Stimulated activated CD4-positive, alpha-beta T cell treated with anti-CD3 and anti-CD28 coated beads, TNF-alpha, amount 100 ng/mL, for 1 hour (primary cell): ENCODE data around the gene ZNF407.

Experiments
- DNase-seq, 3 donors: peaks; one replicate each; pipeline ENCODE4 v3.0.0-alpha.2; 2020; ENCODE audit warnings: low read depth in 3 of 3, low spot score in 1 of 3

Gene ZNF407

DNA sequence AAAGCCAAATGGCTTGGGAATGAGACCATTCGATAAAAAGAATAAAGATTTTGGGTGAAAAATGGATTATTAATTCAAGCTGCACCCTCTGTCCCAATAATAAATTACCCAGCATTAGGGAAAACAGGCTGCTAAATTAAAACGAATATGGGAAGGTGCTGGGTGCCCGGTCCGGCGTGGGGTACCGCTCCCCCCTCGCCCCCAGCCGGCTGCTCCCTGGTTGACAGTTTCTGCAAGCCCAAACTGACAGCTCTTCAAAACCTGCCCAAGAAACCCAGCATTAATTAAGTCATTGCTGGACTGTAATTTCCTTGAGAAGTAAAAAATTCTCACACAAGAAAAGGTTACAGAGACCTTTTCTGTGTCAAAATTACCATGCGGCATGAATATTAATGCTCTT lies 512.6 kb downstream of the ZNF407 start:
- no peak for DNase-seq

DNA sequence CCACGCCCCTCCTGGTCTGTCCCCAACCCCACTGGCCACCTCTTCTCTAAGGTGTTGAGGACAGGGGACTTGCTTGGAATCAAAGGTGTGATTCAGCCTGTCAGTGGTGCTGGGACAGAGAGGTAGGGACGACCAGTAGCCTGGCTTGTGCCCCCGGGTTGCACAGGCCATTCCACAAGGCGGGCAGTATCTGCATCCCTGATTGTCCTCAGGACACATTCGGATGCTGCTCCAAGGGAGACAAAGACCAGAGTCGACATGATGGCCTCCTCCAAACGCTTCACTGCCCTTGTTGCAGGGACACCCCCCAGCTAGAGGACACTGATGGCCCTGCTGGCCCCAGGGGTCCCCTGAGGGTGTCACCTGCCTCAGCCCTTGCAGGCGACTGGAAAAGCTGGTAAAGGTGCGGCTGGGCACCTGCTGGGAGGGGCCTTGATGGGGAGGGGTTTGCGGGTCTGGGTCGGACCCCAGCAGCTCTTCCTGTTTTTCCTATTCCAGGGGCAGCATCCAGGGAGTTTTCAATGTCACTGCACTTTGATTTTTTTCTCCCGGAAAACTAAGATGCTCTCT lies 513.3 kb downstream of the ZNF407 start:
- DNase-seq = no peak

DNA sequence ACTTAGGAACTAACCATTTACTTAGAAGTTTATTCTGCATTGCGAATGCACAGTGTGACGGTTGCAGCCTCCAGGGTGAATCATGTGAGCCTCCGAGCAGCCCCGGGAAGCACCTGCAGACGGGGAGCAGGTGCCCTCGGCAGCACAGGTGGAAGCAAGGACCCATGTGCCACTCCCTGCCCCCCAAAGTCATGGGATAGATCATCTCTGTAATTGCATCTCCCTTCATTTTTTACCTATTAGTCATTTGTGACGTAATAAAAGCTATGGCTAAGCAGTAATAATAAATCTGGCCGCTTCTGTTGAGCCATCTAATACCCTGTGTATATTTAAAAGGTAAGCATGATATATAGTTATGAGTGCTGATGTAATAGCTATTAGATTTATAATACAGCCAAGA lies 514.1 kb downstream of the ZNF407 start:
- no peak for DNase-seq

DNA sequence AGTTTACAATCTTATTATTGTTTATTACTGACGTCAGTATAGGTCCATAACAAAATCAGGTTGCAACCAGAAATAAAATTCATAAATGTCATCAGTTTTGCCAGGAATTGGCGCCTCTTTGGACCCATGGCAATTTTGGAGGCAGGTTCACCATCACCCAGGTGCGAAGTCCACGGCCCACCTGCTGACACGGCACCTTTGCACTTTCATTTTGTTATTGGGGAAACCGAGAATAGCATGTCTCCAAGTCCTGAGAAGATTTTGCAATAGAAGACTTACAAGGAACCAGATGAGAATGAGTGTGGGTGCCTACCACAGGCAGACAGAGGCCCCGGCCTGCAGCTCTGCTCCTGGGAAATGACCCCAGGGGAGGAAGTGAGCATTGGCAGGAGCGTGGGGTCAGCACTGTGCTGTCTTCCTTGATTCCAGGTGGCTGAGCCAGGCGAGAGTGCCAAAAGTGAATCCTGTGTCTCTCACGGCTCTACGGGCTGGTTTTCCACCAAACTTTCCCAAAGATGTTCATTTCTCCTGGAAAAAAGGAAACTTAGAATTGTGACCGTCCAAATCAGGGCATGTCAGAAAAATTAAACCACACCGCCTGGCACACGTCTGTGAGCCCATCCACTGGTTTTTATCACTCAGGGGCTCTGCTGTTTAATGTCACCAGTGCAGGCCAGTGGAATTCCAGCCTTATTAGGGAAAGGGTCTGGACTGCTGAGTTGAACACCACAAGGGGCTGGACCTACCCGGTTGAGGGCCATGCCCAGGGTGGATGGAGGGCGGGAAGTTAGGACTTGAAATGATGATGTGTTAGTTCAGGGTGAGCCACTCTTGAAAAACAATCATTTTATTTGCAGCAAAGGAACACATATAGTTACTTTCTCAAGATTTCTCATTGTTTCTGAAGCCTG lies 514.8 kb downstream of the ZNF407 start:
- no peak for DNase-seq

DNA sequence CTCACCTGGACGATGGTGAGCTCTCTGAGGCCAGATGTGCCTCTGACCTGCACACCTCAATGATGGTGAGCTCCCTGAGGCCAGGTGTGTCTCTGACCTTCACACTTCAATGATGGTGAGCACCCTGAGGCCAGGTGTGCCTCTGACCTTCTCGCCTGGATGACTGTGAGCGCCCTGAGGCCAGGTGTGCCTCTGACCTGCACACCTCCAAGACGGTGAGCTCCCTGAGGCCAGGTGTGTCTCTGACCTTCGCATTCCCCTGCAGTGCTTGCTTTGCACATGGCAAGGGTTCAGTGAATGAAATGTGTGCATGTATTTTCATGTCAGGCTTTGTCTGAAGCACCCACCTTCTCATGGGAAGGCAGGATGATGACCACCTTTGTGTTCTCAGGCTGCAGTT lies 515.8 kb downstream of the ZNF407 start:
- no peak for DNase-seq

DNA sequence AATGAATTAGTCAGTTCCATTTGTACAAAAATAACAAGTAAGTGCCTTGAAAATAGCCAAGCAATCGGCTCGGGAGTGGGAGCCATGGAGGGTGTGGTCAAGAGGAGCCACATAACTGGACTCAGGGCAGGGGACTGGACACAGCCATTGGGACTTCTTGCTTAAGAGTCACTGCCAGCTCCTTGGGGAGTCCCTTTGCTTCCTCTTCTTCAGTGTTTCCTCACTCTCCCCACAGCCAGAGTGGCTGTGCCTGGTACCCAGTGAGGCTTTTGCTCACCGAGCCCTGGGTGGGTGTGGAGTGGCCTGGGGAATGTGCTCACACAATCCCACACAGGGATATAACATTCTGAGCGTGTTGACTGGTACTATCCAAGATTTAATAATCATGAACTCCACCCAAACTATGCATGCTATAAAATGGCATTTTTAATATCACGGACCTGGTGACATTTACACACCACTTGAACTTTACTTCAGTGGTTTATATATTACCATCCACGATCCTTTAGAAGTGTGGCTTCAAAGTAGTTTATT lies 516.6 kb downstream of the ZNF407 start:
- no peak for DNase-seq
